Renal cortex interstitium (tissue), 3 donors: ENCODE data around the gene GPX5. TPM values are rescaled to one million over a fixed set of nuclear protein-coding genes. Genes with fewer than 3 reads are reported as not detected.

ENCODE experiments used
- polyA plus RNA-seq, 3 donors: library from polyadenylated mRNA; unstranded; fragments of 120-200 nt; gene quantifications; one replicate each; pipeline ENCODE4 v1.2.1, GENCODE V29; 2013; ENCODE audit not compliant: insufficient read length in 3 of 3

GPX5 gene
- polyA plus RNA-seq, 3 donors: not detected

Other genes with a start within 250 kb of the GPX5 start
- gene PGBD1, start 244.3 kb upstream of the GPX5 start, polyA plus RNA-seq: 10 to 100 TPM; 10.2 to 11.2 (median 11.1) TPM
- 1 to 10 TPM; 8.7 to 9.9 (median 9.5) TPM for gene ZSCAN31, start 189.7 kb upstream of the GPX5 start, polyA plus RNA-seq
- 10 to 100 TPM; 10.4 to 13.5 (median 10.6) TPM for gene ZKSCAN3, start 175.9 kb upstream of the GPX5 start, polyA plus RNA-seq
- 10 to 100 TPM; 14.2 to 14.8 (median 14.6) TPM for gene ZSCAN12, start 126.1 kb upstream of the GPX5 start, polyA plus RNA-seq
- gene ZSCAN23, start 82.4 kb upstream of the GPX5 start, polyA plus RNA-seq: 10 to 100 TPM; 13.6 to 17.2 (median 15.5) TPM
- gene GPX6, start 10.1 kb upstream of the GPX5 start, polyA plus RNA-seq: not detected